Liver (tissue), 9 donors: ENCODE measurements around the gene OR6C4. TPM values are rescaled to one million over a fixed set of nuclear protein-coding genes. Genes with fewer than 3 reads are reported as not detected.
"Not testable (repeated sequence)": the region's sequence is repeated elsewhere in the genome, so short reads cannot be mapped to it uniquely, and the experiment has no call there.

Experiments
- DNase-seq: peaks from one replicate; pipeline ENCODE4 v3.0.0-alpha.2; 2017; ENCODE audit warnings: low spot score
- H3K27ac ChIP-seq, 2 donors: one replicate each; pipeline ENCODE4 v1.7.0; 2013; ENCODE audit warnings: inconsistent platforms in 2 of 2, low read length in 2 of 2, control low read depth in 1 of 2, low read depth in 1 of 2, mild to moderate bottlenecking in 1 of 2
- H3K27me3 ChIP-seq, 4 donors: one replicate each; pipeline versions ENCODE4 v1.6.1 to v1.7.0; 2013; ENCODE audit warnings: low read length in 3 of 4, inconsistent platforms in 1 of 4, mild to moderate bottlenecking in 1 of 4, moderate library complexity in 1 of 4; ENCODE audit not compliant: control insufficient read depth in 4 of 4, insufficient read depth in 4 of 4
- H3K36me3 ChIP-seq, 4 donors: one replicate each; pipeline versions ENCODE4 v1.6.1 to v1.7.0; 2013; ENCODE audit warnings: low read length in 3 of 4, mild to moderate bottlenecking in 3 of 4, low read depth in 1 of 4, moderate library complexity in 1 of 4; ENCODE audit not compliant: control insufficient read depth in 4 of 4, insufficient read depth in 3 of 4
- H3K4me1 ChIP-seq, 4 donors: one replicate each; pipeline versions ENCODE4 v1.6.1 to v1.7.0; 2013; ENCODE audit warnings: low read length in 3 of 4, mild to moderate bottlenecking in 3 of 4, moderate library complexity in 1 of 4; ENCODE audit not compliant: control insufficient read depth in 4 of 4, insufficient read depth in 4 of 4
- H3K4me3 ChIP-seq, 3 donors: one replicate each; pipeline versions ENCODE4 v1.6.1 to v1.7.0; 2013; ENCODE audit warnings: low read length in 3 of 3, control low read depth in 1 of 3, low read depth in 1 of 3, mild to moderate bottlenecking in 1 of 3
- H3K9ac ChIP-seq, 2 donors: one replicate each; pipeline ENCODE4 v1.7.0; 2013; ENCODE audit warnings: low read length in 2 of 2, mild to moderate bottlenecking in 2 of 2, moderate library complexity in 2 of 2, control low read depth in 1 of 2, low read depth in 1 of 2
- H3K9me3 ChIP-seq, 4 donors: one replicate each; pipeline versions ENCODE4 v1.6.1 to v1.7.0; 2013; ENCODE audit warnings: low read length in 3 of 4; ENCODE audit not compliant: control insufficient read depth in 4 of 4
- EGR1 ChIP-seq, 2 donors: IDR thresholded peaks; 2 replicates each; pipeline ENCODE4 v1.6.1; 2016 to 2018; ENCODE audit warnings: antibody characterized with exemption in 2 of 2, low read depth in 2 of 2
- FOXA1 ChIP-seq: IDR thresholded peaks from 2 replicates; pipeline ENCODE4 v1.6.1; 2016; ENCODE audit warnings: antibody characterized with exemption
- GABPA ChIP-seq, 2 donors: IDR thresholded peaks in 1 of 2; conservative IDR thresholded peaks in 1 of 2; 2 replicates each; pipeline ENCODE4 v1.6.1; 2016; ENCODE audit warnings: antibody characterized with exemption in 2 of 2, mild to moderate bottlenecking in 1 of 2, moderate library complexity in 1 of 2
- HNF4A ChIP-seq, 2 donors: conservative IDR thresholded peaks; 2 replicates each; pipeline ENCODE4 v1.6.1; 2016; ENCODE audit warnings: antibody characterized with exemption in 2 of 2, mild to moderate bottlenecking in 2 of 2
- JUND ChIP-seq, 2 donors: IDR thresholded peaks; 2 replicates each; pipeline ENCODE4 v1.6.1; 2016; ENCODE audit warnings: antibody characterized with exemption in 2 of 2
- RXRA ChIP-seq, 2 donors: IDR thresholded peaks; 2 replicates each; pipeline ENCODE4 v1.6.1; 2017 to 2018; ENCODE audit warnings: antibody characterized with exemption in 2 of 2, mild to moderate bottlenecking in 1 of 2
- SP1 ChIP-seq: IDR thresholded peaks from 2 replicates; pipeline ENCODE4 v1.6.1; 2018; ENCODE audit warnings: antibody characterized with exemption, mild to moderate bottlenecking
- TAF1 ChIP-seq: conservative IDR thresholded peaks from 2 replicates; pipeline ENCODE4 v1.6.1; 2016; ENCODE audit warnings: antibody characterized with exemption, mild to moderate bottlenecking
- YY1 ChIP-seq: IDR thresholded peaks from 2 replicates; pipeline ENCODE4 v1.6.1; 2016; ENCODE audit warnings: antibody characterized with exemption, mild to moderate bottlenecking
- WGBS: extraction: QIAGEN DNeasy Blood & Tissue Kit; methylation state at CpG from one replicate; pipeline ENCODE4 v1.1.7; 2013; 5-methylcytosine and 5-hydroxymethylcytosine counted together
- polyA plus RNA-seq, 2 donors: library from polyadenylated mRNA; stranded (reverse) in 1 of 2; unstranded in 1 of 2; fragments of 200-250 nt in 1 of 2; fragments of >200 nt in 1 of 2; fragmentation: Nextera tagmentation in 1 of 2; extraction: Ambion mirVana in 1 of 2; gene quantifications; one replicate each; pipeline versions ENCODE4 v1.2.1 to v1.2.3, GENCODE V29; 2013 to 2015
- total RNA-seq, 2 donors: library from RNA; depleted of rRNA; stranded (reverse); fragments of >200 nt; gene quantifications; one replicate each; pipeline ENCODE4 v1.2.3, GENCODE V29; 2014
- TF ChIP-seq, protein P1 (sequence below): fragments of 150-350 bp; IDR thresholded peaks from 2 replicates; pipeline ENCODE4 v1.5.1; 2017; ENCODE audit warnings: improper control_type of control experiment, low read depth, low read length; ENCODE audit not compliant: missing input control
- TF ChIP-seq, protein P2 (sequence below): IDR thresholded peaks from 2 replicates; pipeline ENCODE4 v1.6.1; 2016; ENCODE audit warnings: antibody characterized with exemption
- TF ChIP-seq, protein P3 (sequence below): IDR thresholded peaks from 2 replicates; pipeline ENCODE4 v1.6.1; 2016; ENCODE audit warnings: antibody characterized with exemption, mild to moderate bottlenecking
- TF ChIP-seq, protein P4 (sequence below): IDR thresholded peaks from 2 replicates; pipeline ENCODE4 v1.6.1; 2016; ENCODE audit warnings: antibody characterized with exemption
- donor health status: healthy.
- donor health status: healthy.
- donor health status: healthy.
- donor health status: healthy.
- donor health status: healthy.

OR6C4 gene
- total and polyA plus RNA-seq, 4 donors = not detected

DNA sequence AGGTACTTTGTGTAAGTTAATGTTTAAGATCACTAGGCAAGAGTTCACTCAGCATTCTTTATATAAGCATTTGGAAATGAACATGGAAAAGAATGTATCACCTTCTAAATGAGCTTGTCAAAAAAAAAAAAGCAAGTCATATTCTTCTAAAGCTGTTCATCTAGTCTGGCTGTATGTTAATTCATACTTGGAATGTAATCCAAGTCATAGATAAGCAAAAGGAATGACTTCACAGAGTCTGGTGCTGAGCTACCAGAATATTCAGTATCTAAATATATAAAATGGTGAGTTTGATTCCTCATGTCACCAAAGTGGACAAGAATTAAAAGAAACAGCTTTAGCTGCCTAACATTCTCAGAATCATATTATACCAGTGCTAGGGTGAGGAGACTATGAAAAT lies 4.9 kb downstream of the OR6C4 start:
- no peaks in the 10 kb centered on the region for H3K36me3 ChIP-seq
- no peak overlapping the region for H3K9ac ChIP-seq
- no peak overlapping the region for H3K27ac ChIP-seq
- DNase-seq = no peak
- peaks cover 3 to 10% (median 7%) of the 10 kb centered on the region in 4 donors for H3K9me3 ChIP-seq
- peaks cover 0 to 11% (median 0%) of the 10 kb centered on the region in 4 donors for H3K27me3 ChIP-seq
- no peaks in the 10 kb centered on the region for H3K4me1 ChIP-seq
- TF ChIP-seq RXRA (IDR thresholded peaks at IDR 0.05) = no peak
- TF ChIP-seq SP1 = no peak
- no peak for TF ChIP-seq TAF1
- no peak for TF ChIP-seq EGR1 (IDR thresholded peaks at IDR 0.05; ENCODE audit: low read depth in 2 of 2)
- TF ChIP-seq GABPA (IDR thresholded peaks at IDR 0.05 in 1 of 2, conservative IDR thresholded peaks at IDR 0.05 in 1 of 2) = no peak
- no peak for TF ChIP-seq FOXA1
- TF ChIP-seq JUND (IDR thresholded peaks at IDR 0.05) = no peak
- TF ChIP-seq, protein P1, sequence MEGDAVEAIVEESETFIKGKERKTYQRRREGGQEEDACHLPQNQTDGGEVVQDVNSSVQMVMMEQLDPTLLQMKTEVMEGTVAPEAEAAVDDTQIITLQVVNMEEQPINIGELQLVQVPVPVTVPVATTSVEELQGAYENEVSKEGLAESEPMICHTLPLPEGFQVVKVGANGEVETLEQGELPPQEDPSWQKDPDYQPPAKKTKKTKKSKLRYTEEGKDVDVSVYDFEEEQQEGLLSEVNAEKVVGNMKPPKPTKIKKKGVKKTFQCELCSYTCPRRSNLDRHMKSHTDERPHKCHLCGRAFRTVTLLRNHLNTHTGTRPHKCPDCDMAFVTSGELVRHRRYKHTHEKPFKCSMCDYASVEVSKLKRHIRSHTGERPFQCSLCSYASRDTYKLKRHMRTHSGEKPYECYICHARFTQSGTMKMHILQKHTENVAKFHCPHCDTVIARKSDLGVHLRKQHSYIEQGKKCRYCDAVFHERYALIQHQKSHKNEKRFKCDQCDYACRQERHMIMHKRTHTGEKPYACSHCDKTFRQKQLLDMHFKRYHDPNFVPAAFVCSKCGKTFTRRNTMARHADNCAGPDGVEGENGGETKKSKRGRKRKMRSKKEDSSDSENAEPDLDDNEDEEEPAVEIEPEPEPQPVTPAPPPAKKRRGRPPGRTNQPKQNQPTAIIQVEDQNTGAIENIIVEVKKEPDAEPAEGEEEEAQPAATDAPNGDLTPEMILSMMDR = no peak
- TF ChIP-seq, protein P2, sequence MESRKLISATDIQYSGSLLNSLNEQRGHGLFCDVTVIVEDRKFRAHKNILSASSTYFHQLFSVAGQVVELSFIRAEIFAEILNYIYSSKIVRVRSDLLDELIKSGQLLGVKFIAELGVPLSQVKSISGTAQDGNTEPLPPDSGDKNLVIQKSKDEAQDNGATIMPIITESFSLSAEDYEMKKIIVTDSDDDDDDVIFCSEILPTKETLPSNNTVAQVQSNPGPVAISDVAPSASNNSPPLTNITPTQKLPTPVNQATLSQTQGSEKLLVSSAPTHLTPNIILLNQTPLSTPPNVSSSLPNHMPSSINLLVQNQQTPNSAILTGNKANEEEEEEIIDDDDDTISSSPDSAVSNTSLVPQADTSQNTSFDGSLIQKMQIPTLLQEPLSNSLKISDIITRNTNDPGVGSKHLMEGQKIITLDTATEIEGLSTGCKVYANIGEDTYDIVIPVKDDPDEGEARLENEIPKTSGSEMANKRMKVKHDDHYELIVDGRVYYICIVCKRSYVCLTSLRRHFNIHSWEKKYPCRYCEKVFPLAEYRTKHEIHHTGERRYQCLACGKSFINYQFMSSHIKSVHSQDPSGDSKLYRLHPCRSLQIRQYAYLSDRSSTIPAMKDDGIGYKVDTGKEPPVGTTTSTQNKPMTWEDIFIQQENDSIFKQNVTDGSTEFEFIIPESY = no peak
- TF ChIP-seq, protein P3, sequence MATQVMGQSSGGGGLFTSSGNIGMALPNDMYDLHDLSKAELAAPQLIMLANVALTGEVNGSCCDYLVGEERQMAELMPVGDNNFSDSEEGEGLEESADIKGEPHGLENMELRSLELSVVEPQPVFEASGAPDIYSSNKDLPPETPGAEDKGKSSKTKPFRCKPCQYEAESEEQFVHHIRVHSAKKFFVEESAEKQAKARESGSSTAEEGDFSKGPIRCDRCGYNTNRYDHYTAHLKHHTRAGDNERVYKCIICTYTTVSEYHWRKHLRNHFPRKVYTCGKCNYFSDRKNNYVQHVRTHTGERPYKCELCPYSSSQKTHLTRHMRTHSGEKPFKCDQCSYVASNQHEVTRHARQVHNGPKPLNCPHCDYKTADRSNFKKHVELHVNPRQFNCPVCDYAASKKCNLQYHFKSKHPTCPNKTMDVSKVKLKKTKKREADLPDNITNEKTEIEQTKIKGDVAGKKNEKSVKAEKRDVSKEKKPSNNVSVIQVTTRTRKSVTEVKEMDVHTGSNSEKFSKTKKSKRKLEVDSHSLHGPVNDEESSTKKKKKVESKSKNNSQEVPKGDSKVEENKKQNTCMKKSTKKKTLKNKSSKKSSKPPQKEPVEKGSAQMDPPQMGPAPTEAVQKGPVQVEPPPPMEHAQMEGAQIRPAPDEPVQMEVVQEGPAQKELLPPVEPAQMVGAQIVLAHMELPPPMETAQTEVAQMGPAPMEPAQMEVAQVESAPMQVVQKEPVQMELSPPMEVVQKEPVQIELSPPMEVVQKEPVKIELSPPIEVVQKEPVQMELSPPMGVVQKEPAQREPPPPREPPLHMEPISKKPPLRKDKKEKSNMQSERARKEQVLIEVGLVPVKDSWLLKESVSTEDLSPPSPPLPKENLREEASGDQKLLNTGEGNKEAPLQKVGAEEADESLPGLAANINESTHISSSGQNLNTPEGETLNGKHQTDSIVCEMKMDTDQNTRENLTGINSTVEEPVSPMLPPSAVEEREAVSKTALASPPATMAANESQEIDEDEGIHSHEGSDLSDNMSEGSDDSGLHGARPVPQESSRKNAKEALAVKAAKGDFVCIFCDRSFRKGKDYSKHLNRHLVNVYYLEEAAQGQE = no peak
- TF ChIP-seq, protein P4, sequence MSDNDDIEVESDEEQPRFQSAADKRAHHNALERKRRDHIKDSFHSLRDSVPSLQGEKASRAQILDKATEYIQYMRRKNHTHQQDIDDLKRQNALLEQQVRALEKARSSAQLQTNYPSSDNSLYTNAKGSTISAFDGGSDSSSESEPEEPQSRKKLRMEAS = no peak
- no peak for TF ChIP-seq YY1
- TF ChIP-seq HNF4A (conservative IDR thresholded peaks at IDR 0.05) = no peak
- H3K4me3 ChIP-seq = no peak overlapping the region

DNA sequence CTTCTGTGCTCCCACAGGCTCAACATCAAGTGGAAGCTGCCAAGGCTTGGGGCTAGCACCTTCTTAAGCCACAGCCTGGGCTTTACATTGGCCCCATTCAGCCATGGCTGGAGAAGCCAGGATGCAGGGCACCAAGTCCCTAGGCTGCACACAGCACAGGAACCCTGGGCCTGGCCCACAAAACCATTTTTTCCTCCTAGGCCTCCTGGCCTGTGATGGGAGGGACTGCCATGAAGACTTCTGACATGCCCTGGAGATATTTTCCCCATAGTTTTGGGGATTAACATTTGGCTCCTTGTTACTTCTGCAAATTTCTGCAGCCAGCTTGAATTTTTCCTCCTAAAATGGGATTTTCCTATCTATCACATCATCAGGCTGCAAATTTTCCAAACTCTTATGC lies 20.7 kb downstream of the OR6C4 start:
- peaks cover 11 to 14% (median 14%) of the 10 kb centered on the region in 4 donors for H3K9me3 ChIP-seq

DNA sequence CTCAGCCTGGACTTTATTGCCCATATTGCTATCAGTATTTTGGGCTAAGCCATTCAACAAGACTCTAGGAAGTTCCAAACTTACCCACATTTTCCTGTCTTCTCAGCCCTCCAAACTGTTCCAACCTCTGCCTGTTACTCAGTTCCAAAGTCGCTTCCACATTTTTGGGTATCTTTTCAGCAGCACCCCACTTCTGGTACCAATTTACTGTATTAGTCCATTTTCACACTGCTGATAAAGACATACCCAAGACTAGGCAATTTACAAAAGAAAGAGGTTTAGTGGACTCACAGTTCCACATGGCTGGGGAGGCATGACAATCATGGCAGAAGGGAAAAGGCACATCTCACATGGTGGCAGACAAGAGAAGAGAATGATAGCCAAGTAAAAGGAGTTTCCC lies 21.3 kb downstream of the OR6C4 start:
- not testable (repeated sequence) for DNase-seq, H3K9ac ChIP-seq, H3K27me3 ChIP-seq, H3K27ac ChIP-seq, H3K36me3 ChIP-seq, H3K4me3 ChIP-seq, H3K4me1 ChIP-seq
- WGBS = 91% methylated on average over 1 of the region's 1 CpG
- peaks cover 11 to 14% (median 14%) of the 10 kb centered on the region in 4 donors for H3K9me3 ChIP-seq

More for the DNA sequence above, 20.7 kb downstream of the OR6C4 start:
- H3K27ac ChIP-seq, DNase-seq, H3K4me3 ChIP-seq, H3K27me3 ChIP-seq, H3K9ac ChIP-seq, H3K36me3 ChIP-seq, H3K4me1 ChIP-seq: not testable (repeated sequence)
